Liver (tissue), 9 donors: ENCODE results near the gene MAML3. TPM values are rescaled to one million over a fixed set of nuclear protein-coding genes. Genes with fewer than 3 reads are reported as not detected.

Source experiments
- DNase-seq: peaks from one replicate; pipeline ENCODE4 v3.0.0-alpha.2; 2017; ENCODE audit warnings: low spot score
- H3K27ac ChIP-seq, 2 donors: one replicate each; pipeline ENCODE4 v1.7.0; 2013; ENCODE audit warnings: inconsistent platforms in 2 of 2, low read length in 2 of 2, control low read depth in 1 of 2, low read depth in 1 of 2, mild to moderate bottlenecking in 1 of 2
- H3K27me3 ChIP-seq, 4 donors: one replicate each; pipeline versions ENCODE4 v1.6.1 to v1.7.0; 2013; ENCODE audit warnings: low read length in 3 of 4, inconsistent platforms in 1 of 4, mild to moderate bottlenecking in 1 of 4, moderate library complexity in 1 of 4; ENCODE audit not compliant: control insufficient read depth in 4 of 4, insufficient read depth in 4 of 4
- H3K36me3 ChIP-seq, 4 donors: one replicate each; pipeline versions ENCODE4 v1.6.1 to v1.7.0; 2013; ENCODE audit warnings: low read length in 3 of 4, mild to moderate bottlenecking in 3 of 4, low read depth in 1 of 4, moderate library complexity in 1 of 4; ENCODE audit not compliant: control insufficient read depth in 4 of 4, insufficient read depth in 3 of 4
- H3K4me1 ChIP-seq, 4 donors: one replicate each; pipeline versions ENCODE4 v1.6.1 to v1.7.0; 2013; ENCODE audit warnings: low read length in 3 of 4, mild to moderate bottlenecking in 3 of 4, moderate library complexity in 1 of 4; ENCODE audit not compliant: control insufficient read depth in 4 of 4, insufficient read depth in 4 of 4
- H3K4me3 ChIP-seq, 3 donors: one replicate each; pipeline versions ENCODE4 v1.6.1 to v1.7.0; 2013; ENCODE audit warnings: low read length in 3 of 3, control low read depth in 1 of 3, low read depth in 1 of 3, mild to moderate bottlenecking in 1 of 3
- H3K9ac ChIP-seq, 2 donors: one replicate each; pipeline ENCODE4 v1.7.0; 2013; ENCODE audit warnings: low read length in 2 of 2, mild to moderate bottlenecking in 2 of 2, moderate library complexity in 2 of 2, control low read depth in 1 of 2, low read depth in 1 of 2
- H3K9me3 ChIP-seq, 4 donors: one replicate each; pipeline versions ENCODE4 v1.6.1 to v1.7.0; 2013; ENCODE audit warnings: low read length in 3 of 4; ENCODE audit not compliant: control insufficient read depth in 4 of 4
- EGR1 ChIP-seq, 2 donors: IDR thresholded peaks; 2 replicates each; pipeline ENCODE4 v1.6.1; 2016 to 2018; ENCODE audit warnings: antibody characterized with exemption in 2 of 2, low read depth in 2 of 2
- GABPA ChIP-seq, 2 donors: IDR thresholded peaks in 1 of 2; conservative IDR thresholded peaks in 1 of 2; 2 replicates each; pipeline ENCODE4 v1.6.1; 2016; ENCODE audit warnings: antibody characterized with exemption in 2 of 2, mild to moderate bottlenecking in 1 of 2, moderate library complexity in 1 of 2
- HNF4G ChIP-seq: IDR thresholded peaks from 2 replicates; pipeline ENCODE4 v1.6.1; 2016; ENCODE audit warnings: antibody characterized with exemption
- RAD21 ChIP-seq, 2 donors: IDR thresholded peaks; 2 replicates each; pipeline ENCODE4 v1.6.1; 2016; ENCODE audit warnings: antibody characterized with exemption in 2 of 2, mild to moderate bottlenecking in 2 of 2
- REST ChIP-seq: IDR thresholded peaks from 2 replicates; pipeline ENCODE4 v1.6.1; 2016; ENCODE audit warnings: antibody characterized with exemption, mild to moderate bottlenecking
- RXRA ChIP-seq, 2 donors: IDR thresholded peaks; 2 replicates each; pipeline ENCODE4 v1.6.1; 2017 to 2018; ENCODE audit warnings: antibody characterized with exemption in 2 of 2, mild to moderate bottlenecking in 1 of 2
- SP1 ChIP-seq: IDR thresholded peaks from 2 replicates; pipeline ENCODE4 v1.6.1; 2018; ENCODE audit warnings: antibody characterized with exemption, mild to moderate bottlenecking
- YY1 ChIP-seq: IDR thresholded peaks from 2 replicates; pipeline ENCODE4 v1.6.1; 2016; ENCODE audit warnings: antibody characterized with exemption, mild to moderate bottlenecking
- WGBS: extraction: QIAGEN DNeasy Blood & Tissue Kit; methylation state at CpG from one replicate; pipeline ENCODE4 v1.1.7; 2013; 5-methylcytosine and 5-hydroxymethylcytosine counted together
- polyA plus RNA-seq, 2 donors: library from polyadenylated mRNA; stranded (reverse) in 1 of 2; unstranded in 1 of 2; fragments of 200-250 nt in 1 of 2; fragments of >200 nt in 1 of 2; fragmentation: Nextera tagmentation in 1 of 2; extraction: Ambion mirVana in 1 of 2; gene quantifications; one replicate each; pipeline versions ENCODE4 v1.2.1 to v1.2.3, GENCODE V29; 2013 to 2015
- total RNA-seq, 2 donors: library from RNA; depleted of rRNA; stranded (reverse); fragments of >200 nt; gene quantifications; one replicate each; pipeline ENCODE4 v1.2.3, GENCODE V29; 2014
- donor health status: healthy.
- donor health status: healthy.
- donor health status: healthy.
- donor health status: healthy.
- donor health status: healthy.

MAML3 gene
- total and polyA plus RNA-seq, 4 donors, result 1.3 to 4.3 (median 2.7) TPM

GRCh38 chr4:139913995-139914598 lies 239.9 kb downstream of the MAML3 start:
- 58% methylated on average over 5 of the region's 5 CpGs for WGBS
- TF ChIP-seq RXRA (IDR thresholded peaks at IDR 0.05) (no peak), RAD21 (IDR thresholded peaks at IDR 0.05) (no peak), HNF4G (no peak), EGR1 (IDR thresholded peaks at IDR 0.05; ENCODE audit: low read depth in 2 of 2) (no peak), REST (no peak)

GRCh38 chr4:139913398-139913990 lies 240.5 kb downstream of the MAML3 start:
- 40% methylated on average over 8 of the region's 8 CpGs for WGBS
- no peak overlapping the region for H3K4me3 ChIP-seq
- peak overlapping the region; percentile 9 to 15 for H3K27ac ChIP-seq
- peaks cover 0 to 25% (median 16%) of the 10 kb centered on the region in 4 donors for H3K4me1 ChIP-seq
- DNase-seq, result no peak
- H3K27me3 ChIP-seq, result no peaks in the 10 kb centered on the region
- H3K9me3 ChIP-seq, result no peaks in the 10 kb centered on the region
- H3K36me3 ChIP-seq, result no peaks in the 10 kb centered on the region
- TF ChIP-seq GABPA (IDR thresholded peaks at IDR 0.05 in 1 of 2, conservative IDR thresholded peaks at IDR 0.05 in 1 of 2) (no peak), REST (no peak), EGR1 (IDR thresholded peaks at IDR 0.05; ENCODE audit: low read depth in 2 of 2) (no peak), YY1 (no peak), RAD21 (IDR thresholded peaks at IDR 0.05) (peak in 1 of 2 donors; percentile 10)
- H3K9ac ChIP-seq, result no peak overlapping the region

More at GRCh38 chr4:139913995-139914598, 239.9 kb downstream of the MAML3 start:
- peaks cover 0 to 25% (median 16%) of the 10 kb centered on the region in 4 donors for H3K4me1 ChIP-seq
- no peaks in the 10 kb centered on the region for H3K9me3 ChIP-seq
- H3K36me3 ChIP-seq, result no peaks in the 10 kb centered on the region
- DNase-seq, result no peak
- H3K27me3 ChIP-seq, result no peaks in the 10 kb centered on the region
- peak overlapping the region; percentile 9 to 15 for H3K27ac ChIP-seq
- H3K9ac ChIP-seq, result no peak overlapping the region
- H3K4me3 ChIP-seq, result no peak overlapping the region

- DNase-seq, result no peak
- Histone ChIP-seq H3K36me3 (no peaks in the 10 kb centered on the region), H3K4me3 (no peak overlapping the region), H3K27me3 (no peaks in the 10 kb centered on the region), H3K4me1 (peaks cover 0 to 27% (median 18%) of the 10 kb centered on the region in 4 donors), H3K9ac (no peak overlapping the region), H3K9me3 (no peaks in the 10 kb centered on the region), H3K27ac (no peak overlapping the region)
- TF ChIP-seq EGR1 (IDR thresholded peaks at IDR 0.05; ENCODE audit: low read depth in 2 of 2), result no peak
- TF ChIP-seq SP1, result no peak
- no peak for TF ChIP-seq RXRA (IDR thresholded peaks at IDR 0.05)
- TF ChIP-seq RAD21 (IDR thresholded peaks at IDR 0.05), result no peak
- no peak for TF ChIP-seq HNF4G
- no peak for TF ChIP-seq GABPA (IDR thresholded peaks at IDR 0.05 in 1 of 2, conservative IDR thresholded peaks at IDR 0.05 in 1 of 2)
- WGBS, result 95% methylated on average over 8 of the region's 8 CpGs
These were observed 241.5 kb downstream of the MAML3 start for GRCh38 chr4:139912445-139912844.
